HG02943 (cell line): ENCODE measurements around the gene TFDP1.

Experiments used
- ATAC-seq: cut with Tn5 transposase; IDR thresholded peaks from one replicate; pipeline ENCODE4 v1.9.1; 2021; ENCODE audit warnings: mild to moderate bottlenecking, low read depth, moderate library complexity; ENCODE audit not compliant: unreplicated experiment

The TFDP1 gene

GRCh38 chr13:113644800-113645199, 60.2 kb downstream of the TFDP1 start:
- ATAC-seq: no peak

GRCh38 chr13:113645329-113645728, 60.8 kb downstream of the TFDP1 start:
- ATAC-seq: no peak

- no peak for ATAC-seq
Measured at GRCh38 chr13:113646376-113646775, 61.8 kb downstream of the TFDP1 start.

GRCh38 chr13:113646921-113647340, 62.4 kb downstream of the TFDP1 start:
- no peak for ATAC-seq

GRCh38 chr13:113647351-113648215, 63.0 kb downstream of the TFDP1 start:
- no peak for ATAC-seq

- ATAC-seq: no peak
Measured at GRCh38 chr13:113648216-113648610, 63.7 kb downstream of the TFDP1 start.

GRCh38 chr13:113649212-113649611, 64.7 kb downstream of the TFDP1 start:
- no peak for ATAC-seq

GRCh38 chr13:113650275-113650674, 65.7 kb downstream of the TFDP1 start:
- no peak for ATAC-seq

- no peak for ATAC-seq
Measured at GRCh38 chr13:113650731-113651148, 66.2 kb downstream of the TFDP1 start.

- ATAC-seq: no peak
Measured at GRCh38 chr13:113651511-113652403, 67.2 kb downstream of the TFDP1 start.

GRCh38 chr13:113652404-113653263, 68.1 kb downstream of the TFDP1 start:
- no peak for ATAC-seq

GRCh38 chr13:113653264-113654174, 69.0 kb downstream of the TFDP1 start:
- no peak for ATAC-seq

GRCh38 chr13:113654175-113654560, 69.6 kb downstream of the TFDP1 start:
- no peak for ATAC-seq

- ATAC-seq: no peak
Measured at GRCh38 chr13:113654591-113655345, 70.2 kb downstream of the TFDP1 start.

- ATAC-seq: no peak
Measured at GRCh38 chr13:113655346-113656002, 70.9 kb downstream of the TFDP1 start.

- no peak for ATAC-seq
Measured at GRCh38 chr13:113656003-113656588, 71.5 kb downstream of the TFDP1 start.

GRCh38 chr13:113656831-113657671, 72.5 kb downstream of the TFDP1 start:
- no peak for ATAC-seq
